OCI-LY3 (cell line): ENCODE data around the gene NTN3.

Source experiments
- CTCF ChIP-seq: fragments of 200-600, 300-600 bp; sonication (generic); IDR thresholded peaks from 2 replicates; pipeline ENCODE4 v1.5.1; 2014; ENCODE audit warnings: antibody characterized with exemption, low read length, low read depth
- EZH2phosphoT487 ChIP-seq: fragments of 200-600 bp; shearing (Covaris generic); IDR thresholded peaks from 2 replicates; pipeline ENCODE4 v1.6.1; 2018; ENCODE audit warnings: antibody characterized with exemption, mixed run types, low read depth

- no peak for TF ChIP-seq CTCF
- TF ChIP-seq EZH2phosphoT487, result no peak
Observed at GRCh38 chr16:2443555-2443954, 27.5 kb upstream of the NTN3 start.
